Hepatocyte (in vitro differentiated cells): ENCODE measurements around the gene FILIP1L.

Experiments
- CTCF ChIP-seq: fragments of 200-600 bp; sonication (generic); IDR thresholded peaks from 2 replicates; pipeline ENCODE4 v1.5.1; 2016; ENCODE audit warnings: antibody characterized with exemption, mild to moderate bottlenecking; ENCODE audit not compliant: poor library complexity
- EZH2 ChIP-seq: fragments of 200-600 bp; sonication (generic); IDR thresholded peaks from 2 replicates; pipeline ENCODE4 v1.6.1; 2016; ENCODE audit warnings: antibody characterized with exemption, mild to moderate bottlenecking, borderline replicate concordance

- no peak for TF ChIP-seq CTCF
- no peak for TF ChIP-seq EZH2
Observed at GRCh38 chr3:100043271-100043670, 71.0 kb downstream of the FILIP1L start.
